ENCODE measurements around the gene PTPRN2.
"Not testable (repeated sequence)": the region's sequence is repeated elsewhere in the genome, so short reads cannot be mapped to it uniquely, and the experiment has no call there.

The PTPRN2 gene

GRCh38 chr7:157995815-157996214 lies 591.8 kb downstream of the PTPRN2 start:
- no peak for DNase-seq

GRCh38 chr7:157994319-157994718 lies 593.3 kb downstream of the PTPRN2 start:
- DNase-seq: no peak

GRCh38 chr7:157993406-157994105 lies 594.1 kb downstream of the PTPRN2 start:
- DNase-seq: no peak

GRCh38 chr7:157992511-157993160 lies 595.0 kb downstream of the PTPRN2 start:
- DNase-seq: no peak

- DNase-seq: peak; percentile 35
Observed at GRCh38 chr7:157991761-157992160, 595.9 kb downstream of the PTPRN2 start.

- DNase-seq: peak; percentile 62
Observed at GRCh38 chr7:157991351-157991750, 596.3 kb downstream of the PTPRN2 start.

GRCh38 chr7:157990881-157991250 lies 596.8 kb downstream of the PTPRN2 start:
- peak; percentile 62 for DNase-seq

GRCh38 chr7:157990226-157990880 lies 597.3 kb downstream of the PTPRN2 start:
- DNase-seq: no peak

- no peak for DNase-seq
Observed at GRCh38 chr7:157989589-157989988, 598.0 kb downstream of the PTPRN2 start.

- DNase-seq: no peak
Observed at GRCh38 chr7:157987906-157988305, 599.7 kb downstream of the PTPRN2 start.

- no peak for DNase-seq
Observed at GRCh38 chr7:157986051-157986450, 601.6 kb downstream of the PTPRN2 start.

GRCh38 chr7:157985636-157986035 lies 602.0 kb downstream of the PTPRN2 start:
- no peak for DNase-seq

GRCh38 chr7:157984423-157985163 lies 603.0 kb downstream of the PTPRN2 start:
- DNase-seq: no peak

GRCh38 chr7:157983502-157984422 lies 603.9 kb downstream of the PTPRN2 start:
- DNase-seq: no peak

GRCh38 chr7:157981778-157982177 lies 605.8 kb downstream of the PTPRN2 start:
- DNase-seq: no peak

- no peak for DNase-seq
Observed at GRCh38 chr7:157980774-157981173, 606.8 kb downstream of the PTPRN2 start.

GRCh38 chr7:157980341-157980731 lies 607.3 kb downstream of the PTPRN2 start:
- DNase-seq: not testable (repeated sequence)

GRCh38 chr7:157979636-157980340 lies 607.8 kb downstream of the PTPRN2 start:
- no peak for DNase-seq

- no peak for DNase-seq
Observed at GRCh38 chr7:157978766-157979165, 608.9 kb downstream of the PTPRN2 start.

GRCh38 chr7:157977717-157978496 lies 609.7 kb downstream of the PTPRN2 start:
- DNase-seq: no peak

- no peak for DNase-seq
Observed at GRCh38 chr7:157977306-157977705, 610.3 kb downstream of the PTPRN2 start.
